GM19372 (cell line): ENCODE results near the gene DOCK10.
"Not testable (repeated sequence)": the region's sequence is repeated elsewhere in the genome, so short reads cannot be mapped to it uniquely, and the experiment has no call there.

Source experiments
- ATAC-seq: cut with Tn5 transposase; IDR thresholded peaks from one replicate; pipeline ENCODE4 v1.9.1; 2021; ENCODE audit warnings: mild to moderate bottlenecking, low read depth, moderate library complexity; ENCODE audit not compliant: unreplicated experiment

DOCK10 gene

DNA sequence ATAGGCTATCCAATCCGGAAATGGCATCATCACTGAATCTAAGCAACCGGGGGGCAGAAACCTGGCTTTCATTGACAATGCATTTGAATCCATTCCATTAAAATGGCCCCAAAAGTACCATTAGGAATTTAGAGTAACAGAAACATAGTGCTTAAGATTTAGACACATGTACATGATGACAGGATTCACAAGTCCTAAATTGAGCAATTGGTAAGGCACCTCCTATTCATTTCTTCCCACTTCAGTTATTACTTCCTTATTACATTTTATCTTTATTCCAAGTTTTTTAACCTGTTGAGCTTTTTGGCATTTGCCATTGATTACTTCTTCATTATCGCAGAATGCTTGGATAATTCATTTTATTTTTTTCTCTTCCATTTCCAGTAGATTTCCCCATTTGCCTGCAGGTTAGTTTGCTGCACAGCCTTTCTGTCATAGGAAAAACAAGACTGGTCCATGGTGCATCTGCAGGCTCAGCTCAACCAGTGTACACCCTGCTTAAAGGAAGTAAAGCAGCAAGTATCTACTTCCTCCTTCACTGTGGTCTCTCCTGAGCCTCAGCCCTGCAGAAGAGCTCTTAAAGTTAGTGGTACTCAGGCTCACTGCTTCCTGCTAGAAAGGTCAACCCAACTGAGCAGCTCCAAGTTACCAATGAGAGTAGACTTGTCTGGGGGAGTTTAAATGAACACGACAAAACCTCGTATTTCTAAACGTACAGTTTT lies 89.2 kb downstream of the DOCK10 start:
- peak; percentile 57 for ATAC-seq

DNA sequence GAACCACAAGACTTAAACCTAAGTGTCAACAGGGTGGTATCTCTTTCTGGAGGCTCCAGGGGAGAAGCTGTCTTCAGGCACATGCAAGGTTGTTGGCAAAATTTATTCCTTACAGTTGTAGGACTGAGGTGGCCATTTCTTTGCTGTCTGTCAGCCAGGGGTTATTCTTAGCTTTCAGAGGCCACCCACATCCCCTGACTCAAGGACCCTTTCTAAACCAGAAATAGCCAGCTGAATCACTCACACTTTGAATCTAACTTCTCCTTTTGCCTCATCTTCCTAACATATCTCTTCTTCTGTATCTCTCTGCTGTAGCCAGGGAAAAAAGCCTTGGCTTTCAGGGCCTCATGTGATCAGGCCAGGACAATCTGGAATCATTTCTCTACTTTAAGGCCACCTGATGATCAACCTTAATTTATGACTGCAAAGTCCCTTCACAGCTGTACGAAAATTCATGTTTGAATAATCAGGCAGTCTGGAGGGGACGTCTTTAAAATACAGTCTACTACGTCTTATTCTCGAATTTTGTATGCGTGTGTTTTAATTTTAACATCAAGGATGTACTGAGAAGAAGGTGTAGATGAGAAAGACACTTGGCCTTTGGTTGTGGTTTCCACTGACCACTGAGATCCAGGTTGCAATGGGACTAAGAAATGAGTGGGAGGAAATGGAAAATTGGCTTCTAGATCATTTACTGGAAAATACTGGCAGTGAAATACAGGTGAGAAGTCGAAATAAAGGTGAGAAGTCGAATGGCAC lies 90.4 kb downstream of the DOCK10 start:
- ATAC-seq = peak; percentile 31

DNA sequence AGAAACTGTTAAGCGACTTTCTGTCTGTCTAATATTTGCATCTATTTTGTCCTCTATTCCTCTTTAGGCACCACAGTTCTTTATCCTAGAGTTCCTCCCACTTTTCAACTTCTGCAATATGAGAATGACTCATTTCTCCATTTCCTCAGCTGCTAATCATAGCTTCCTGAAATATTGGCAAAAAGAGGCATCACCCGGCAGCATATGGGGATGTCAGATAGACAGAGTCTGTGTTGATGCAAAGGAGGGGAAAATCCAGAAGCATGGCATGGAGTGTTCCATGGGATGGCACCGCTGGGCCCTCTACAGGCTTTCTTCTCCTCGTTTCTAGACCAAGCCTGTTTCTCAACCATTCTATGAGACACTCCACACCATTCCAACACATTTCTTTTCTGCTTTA lies 93.4 kb downstream of the DOCK10 start:
- ATAC-seq = no peak

DNA sequence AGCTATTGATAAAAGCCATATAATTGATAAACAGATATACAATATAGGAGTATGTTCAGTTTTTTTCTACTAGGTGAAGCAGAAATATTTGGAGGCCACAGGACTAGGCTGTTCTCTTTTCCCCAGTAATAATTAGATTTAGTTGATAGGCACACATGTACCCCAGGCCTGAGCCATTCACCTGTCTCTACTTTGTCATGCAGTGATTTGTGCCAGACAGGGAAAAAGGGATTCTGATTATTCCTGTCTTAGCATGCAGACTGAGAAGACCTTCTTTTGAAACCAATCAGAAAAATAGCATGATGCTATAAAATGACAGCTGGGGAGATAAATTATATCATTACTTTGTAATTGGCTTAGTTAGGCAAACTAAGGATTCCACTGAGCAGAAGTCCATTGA lies 94.3 kb downstream of the DOCK10 start:
- ATAC-seq = no peak

DNA sequence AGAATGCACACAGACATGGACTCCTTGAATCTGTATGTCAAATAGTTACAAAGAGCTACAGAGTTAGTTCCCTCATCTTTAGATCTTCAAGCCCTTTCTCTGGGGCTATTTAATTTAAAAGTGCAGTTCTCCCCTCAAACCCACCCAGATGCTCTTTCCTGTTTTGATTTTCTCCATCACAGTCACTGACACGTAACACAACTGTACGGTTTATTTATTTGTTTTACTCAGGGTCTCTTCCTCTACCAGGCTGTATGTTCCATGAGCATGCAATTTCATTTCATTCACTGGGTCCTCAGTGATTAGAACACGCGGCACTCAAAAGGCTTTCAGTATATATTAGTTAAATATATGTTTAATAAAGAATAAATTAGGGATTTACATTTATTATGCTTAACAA lies 94.7 kb downstream of the DOCK10 start:
- no peak for ATAC-seq

DNA sequence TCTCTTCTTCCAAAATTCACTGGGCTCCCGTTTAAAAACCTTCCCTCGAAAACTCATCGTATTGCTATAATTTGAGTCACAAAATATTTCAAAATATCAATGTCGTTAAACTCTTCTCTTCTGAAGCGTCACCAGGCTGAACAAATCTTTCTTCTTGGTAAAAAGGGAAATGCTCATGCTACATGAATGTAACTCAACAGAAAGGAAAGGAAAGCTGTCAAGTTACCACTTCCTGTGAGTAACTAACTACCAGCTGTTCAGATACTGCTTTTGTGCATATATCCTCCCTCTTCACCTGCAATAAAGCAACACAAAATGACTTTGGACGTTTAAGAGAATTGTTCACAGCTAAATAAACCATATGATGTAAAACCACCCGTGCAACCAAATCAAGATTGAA lies 95.4 kb downstream of the DOCK10 start:
- ATAC-seq = peak; percentile 51

DNA sequence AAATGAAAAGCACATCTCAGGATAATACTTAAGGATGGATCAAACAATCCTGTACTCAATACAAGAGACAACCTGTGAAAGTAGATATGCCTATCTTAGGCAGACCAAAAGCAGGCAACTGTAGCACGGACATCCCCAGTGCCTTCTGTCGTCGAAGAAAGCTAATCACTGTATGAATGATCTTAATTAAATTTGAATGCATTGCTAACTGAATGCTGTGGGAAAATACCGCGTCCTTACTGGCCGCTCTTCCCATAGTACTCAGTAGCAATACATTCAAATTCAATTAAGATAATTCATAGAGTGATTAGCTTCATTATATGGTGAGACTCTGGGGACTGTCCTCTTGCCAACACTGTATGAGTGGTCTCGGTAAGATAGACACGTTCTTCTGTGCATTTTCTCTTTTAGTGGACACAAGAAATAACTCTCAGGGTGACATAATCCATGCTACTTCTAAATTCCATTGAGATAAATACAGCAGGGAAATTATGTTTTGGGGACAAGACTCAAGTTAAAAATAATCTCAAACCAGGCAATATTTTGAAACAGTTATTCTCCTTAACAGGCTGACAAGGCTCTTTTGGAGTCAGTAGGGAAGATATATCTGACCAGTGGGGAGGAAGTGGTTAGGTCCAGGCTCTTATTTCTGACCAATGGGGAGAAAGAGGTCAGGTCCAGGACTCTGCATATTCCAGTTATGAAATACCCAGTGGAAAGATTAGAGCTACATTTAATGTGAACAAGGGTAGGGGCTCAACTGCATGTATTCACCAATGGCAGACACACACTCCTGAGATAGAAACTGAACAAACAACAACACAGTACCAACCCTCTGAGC lies 97.3 kb downstream of the DOCK10 start:
- peak; percentile 37 for ATAC-seq

DNA sequence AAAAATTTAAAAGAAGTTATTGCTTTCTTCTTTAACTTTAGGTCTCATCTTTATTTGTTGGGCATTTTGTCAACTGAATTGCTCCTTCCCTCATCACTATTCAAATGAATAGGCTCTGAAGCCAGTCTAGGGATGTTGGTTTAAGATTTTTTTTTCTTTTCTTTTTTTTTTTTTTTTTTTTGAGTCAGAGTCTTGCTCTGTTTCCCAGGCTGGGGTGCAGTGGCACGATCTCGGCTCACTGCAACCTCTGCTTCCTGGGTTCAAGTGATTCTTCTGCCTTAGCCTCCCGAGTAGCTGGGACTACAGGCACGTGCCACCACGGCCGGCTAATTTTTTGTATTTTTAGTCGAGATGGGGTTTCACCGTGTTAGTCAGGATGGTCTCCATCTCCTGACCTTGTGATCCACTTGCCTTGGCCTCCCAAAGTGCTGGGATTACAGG lies 98.6 kb downstream of the DOCK10 start:
- not testable (repeated sequence) for ATAC-seq

DNA sequence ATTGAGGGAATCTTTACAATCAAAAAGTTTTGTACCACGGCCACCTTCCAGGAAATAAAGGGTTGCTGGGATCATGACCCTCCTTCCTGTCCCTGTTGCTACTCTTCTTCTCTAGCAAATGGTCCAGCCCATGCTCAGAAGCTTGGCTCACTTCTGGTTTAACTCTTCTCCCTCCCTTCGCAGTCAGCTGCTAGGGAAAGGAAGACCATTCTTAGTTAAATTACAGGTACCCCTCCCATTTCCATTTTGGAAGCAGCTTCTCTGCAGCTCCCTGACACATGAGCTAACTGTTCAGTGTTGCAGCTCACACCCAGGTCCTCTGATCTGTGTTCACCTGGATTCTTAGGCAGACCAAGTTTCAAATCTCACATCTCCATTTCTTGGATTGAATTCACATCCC lies 100.3 kb downstream of the DOCK10 start:
- ATAC-seq = no peak

DNA sequence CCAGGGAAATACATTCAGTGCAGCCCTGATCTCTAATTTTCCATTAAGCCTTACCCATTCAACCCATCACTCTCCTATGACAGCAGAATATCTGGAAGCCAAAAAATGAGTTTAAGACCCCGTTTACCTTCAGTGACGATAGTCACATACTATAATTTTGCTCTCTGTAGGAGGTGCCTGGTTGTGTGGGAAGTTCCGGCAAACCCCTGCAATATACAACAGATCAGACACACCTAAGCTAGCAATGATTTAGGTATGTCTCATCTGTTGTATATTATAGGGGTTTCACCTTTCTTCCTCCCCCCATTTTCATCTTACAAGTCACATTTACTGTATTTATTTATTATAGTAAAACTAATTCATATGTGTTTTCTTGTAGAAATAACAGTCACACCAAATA lies 101.7 kb downstream of the DOCK10 start:
- ATAC-seq = no peak

DNA sequence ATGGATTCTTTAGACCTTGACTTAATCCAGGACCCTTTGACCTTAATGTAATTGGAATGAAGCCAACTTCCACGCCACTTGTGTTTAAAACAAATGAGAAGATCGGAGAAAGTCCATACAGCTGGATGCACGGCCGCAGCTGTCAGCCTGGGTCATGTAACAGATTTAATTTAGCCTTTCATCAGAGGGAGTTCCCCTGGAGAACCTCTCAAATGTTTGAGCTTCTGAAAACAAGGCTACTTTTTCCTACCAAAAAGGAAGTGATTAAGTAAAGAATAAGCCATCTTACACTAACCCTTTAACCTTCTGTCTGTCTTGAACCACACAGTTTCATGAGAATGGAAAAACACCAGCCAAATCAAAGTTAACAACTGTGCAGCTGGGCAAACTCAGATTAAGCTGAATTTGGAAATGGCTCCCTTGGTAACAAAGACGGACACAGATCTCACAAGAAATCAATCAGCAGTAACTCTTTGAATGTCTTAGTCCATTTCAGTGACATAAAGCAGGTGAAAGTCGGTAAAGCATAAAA lies 103.6 kb downstream of the DOCK10 start:
- ATAC-seq = peak; percentile 47

DNA sequence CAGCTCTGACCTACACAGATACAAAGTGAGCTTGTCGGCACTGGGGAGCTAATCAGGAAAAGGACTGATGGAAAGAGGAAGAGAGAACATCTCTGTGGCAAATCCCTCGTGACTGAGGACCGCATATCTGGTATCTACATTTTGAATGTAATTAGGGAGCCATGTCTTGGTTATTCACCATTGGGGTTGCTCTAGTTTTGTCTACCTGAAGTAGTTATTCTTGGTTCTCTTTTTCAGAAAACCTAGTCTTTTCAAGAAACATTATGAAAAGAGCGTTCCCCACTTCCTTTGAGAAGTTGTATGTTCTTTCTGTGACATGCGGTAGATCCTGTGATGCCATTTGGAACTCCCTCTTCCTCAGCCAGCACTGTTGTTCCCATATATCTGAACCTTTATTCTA lies 104.4 kb downstream of the DOCK10 start:
- peak; percentile 71 for ATAC-seq

DNA sequence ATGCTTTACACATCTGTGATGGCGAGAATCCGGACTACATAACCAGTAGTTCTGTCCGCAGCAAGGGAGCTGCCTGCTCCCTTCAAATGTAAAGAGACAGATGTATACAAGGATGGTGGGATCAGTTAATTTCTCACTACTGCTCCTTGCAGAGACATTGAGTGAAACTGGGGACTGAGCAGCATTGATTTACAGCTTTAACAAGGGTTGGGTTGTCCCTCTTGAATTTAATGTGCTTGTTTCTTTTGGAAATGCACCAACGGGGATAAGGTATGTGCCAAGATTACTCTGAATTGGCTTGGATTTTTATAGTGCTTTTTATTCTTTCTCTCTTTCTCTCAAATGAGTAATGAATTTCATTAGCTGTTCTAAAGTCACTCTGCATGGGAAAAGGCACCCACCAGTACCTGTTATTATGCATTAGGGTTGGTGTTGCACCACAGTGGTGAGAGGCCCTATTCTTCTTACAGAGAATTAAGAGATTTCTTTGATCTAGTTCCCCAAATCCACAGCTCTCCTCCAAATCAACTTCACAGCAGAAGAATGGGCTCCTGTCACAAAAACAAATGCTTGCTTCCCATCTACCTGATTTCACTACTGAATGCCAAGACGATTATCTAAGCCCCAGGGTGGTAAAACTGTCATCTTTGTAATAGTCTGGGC lies 107.6 kb downstream of the DOCK10 start:
- no peak for ATAC-seq

DNA sequence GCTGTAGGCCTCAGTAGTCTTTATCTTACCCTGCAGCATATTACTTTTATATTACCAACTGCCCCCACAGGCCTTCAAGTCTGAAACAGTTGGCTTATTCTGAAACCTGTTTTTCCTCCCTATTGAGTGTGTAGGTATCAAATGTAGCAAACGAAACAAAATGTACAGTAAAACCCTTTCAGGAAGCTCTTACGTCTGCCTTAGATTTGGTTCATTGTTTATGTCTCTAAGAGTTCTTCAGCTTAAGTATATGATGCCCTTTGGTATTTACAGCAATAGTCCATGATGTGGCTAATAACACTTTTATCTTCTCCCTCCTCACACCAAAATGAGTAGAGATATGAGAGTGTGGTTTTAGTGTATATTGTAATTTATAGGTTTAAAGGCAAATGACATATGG lies 108.8 kb downstream of the DOCK10 start:
- no peak for ATAC-seq

DNA sequence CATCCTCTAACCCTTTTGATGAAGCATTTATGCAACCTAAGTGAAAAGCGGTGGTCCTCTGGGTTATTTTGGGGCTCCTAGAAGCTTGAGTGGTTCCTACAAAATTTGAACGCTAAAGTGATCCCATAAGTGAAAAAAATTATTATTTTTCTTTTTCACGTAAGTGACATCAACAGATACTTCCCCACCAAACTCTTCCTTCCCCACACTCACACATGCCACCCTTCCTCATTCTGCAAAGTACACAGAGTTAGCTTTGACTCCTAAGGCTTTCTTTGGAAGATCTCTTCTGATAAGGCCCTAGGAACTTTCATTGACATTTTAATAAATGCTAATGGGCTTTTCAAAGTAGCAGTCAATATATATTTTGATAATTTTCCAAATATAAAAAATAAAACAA lies 109.7 kb downstream of the DOCK10 start:
- ATAC-seq = no peak

DNA sequence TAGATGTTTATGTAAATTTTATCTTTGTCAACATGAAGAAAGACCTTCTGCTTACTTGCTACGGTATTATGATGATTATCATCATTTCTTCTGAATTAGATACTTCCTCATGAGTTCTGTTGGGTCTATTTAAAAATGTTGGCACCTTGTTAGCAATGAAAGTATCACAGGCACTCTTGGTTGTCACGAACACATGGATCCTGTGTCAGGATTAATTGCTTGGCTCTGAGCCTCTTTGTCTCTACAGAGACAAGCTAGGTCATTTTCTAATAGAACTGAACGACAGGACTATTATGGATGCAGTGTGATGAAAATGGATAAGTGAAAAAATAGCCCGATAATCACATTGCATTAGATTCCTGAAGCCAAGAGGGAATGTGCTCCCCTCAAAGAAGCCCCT lies 110.3 kb downstream of the DOCK10 start:
- ATAC-seq = no peak

DNA sequence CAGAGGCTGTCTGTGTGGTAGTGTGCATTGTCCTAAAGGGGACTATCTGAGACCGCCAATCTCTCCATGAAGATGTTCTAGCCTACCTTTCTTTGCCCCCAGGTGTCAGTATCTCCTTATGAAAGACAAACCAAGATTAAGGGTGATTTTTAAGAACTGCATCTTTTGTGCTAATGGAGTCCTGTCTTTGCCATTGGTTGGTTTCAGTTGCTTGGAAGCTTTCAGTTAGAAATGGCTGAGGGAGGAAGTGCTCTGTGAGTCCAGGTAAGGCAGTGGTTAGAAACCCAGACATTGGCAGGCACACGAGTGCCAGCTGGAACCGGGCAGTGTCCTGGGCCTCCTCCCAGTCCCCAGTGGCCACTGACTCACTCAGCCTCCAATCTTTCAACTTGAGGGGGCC lies 111.3 kb downstream of the DOCK10 start:
- no peak for ATAC-seq

DNA sequence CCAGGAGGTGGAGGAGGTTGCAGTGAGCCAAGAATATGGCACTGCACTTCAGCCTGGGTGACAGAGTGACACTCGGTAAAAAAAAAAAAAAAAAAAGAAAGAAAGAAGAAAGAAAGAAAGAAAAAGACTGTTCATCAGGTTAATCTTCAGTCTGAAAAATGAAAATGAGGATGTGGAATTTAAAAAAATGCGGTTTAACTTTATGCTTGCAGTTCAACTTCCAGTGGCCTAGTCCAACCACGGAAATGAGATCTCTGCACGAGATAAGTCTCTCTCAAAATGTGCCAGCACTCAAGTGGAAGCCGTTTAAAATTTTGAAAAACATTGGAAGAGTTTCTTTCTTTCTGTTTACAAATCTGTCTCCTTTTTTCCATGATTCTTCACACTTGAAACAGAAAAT lies 112.1 kb downstream of the DOCK10 start:
- ATAC-seq = no peak

DNA sequence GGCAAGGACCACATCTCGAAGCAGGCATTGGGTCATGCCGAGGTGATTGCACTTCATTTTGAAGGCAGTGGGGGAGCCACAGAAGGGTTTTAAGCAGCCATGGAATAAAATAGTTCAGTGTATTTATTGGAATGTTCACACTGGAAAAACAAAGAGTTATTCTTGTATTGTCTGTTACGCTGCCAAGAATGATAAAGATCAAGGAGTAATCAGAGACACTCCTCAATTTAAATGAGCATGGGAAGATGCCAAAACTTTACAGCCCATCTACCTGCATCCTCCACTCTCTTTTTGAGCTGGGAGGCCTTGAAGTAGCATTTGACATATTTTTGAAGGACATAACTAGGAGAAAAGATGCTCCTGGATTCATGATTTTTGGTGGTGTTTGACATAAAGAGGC lies 112.8 kb downstream of the DOCK10 start:
- ATAC-seq = no peak

DNA sequence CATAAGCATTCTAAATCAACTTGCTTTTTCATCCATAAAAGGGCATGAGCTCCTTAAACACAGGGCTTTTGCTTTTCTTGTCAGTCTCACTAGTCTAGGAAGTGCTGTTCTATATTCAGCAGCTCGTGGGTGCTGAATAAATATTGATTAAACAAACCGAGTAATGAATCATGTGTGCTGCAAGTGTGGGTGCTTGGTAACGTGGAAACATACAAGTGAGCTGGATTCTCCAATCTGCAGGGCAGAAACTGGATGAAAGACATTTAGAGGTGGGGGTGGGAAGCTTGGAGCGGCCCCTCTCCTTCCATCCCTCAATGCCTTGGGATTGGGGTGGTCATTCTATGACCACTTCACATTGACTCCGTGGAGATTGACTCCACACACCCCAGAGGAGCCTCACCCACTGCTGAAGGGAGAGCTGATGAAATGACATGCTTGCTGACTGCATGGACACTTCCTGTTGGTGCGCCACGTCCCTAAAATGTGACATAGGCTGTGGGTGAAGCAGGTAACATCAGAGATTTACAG lies 114.6 kb downstream of the DOCK10 start:
- ATAC-seq = no peak
